Measurements from ENCODE around the gene PSD. TPM values are rescaled to one million over a fixed set of nuclear protein-coding genes. Genes with fewer than 3 reads are reported as not detected.

Gene PSD
- total RNA-seq, 1 experiment from 2014 or later, result 0.24 TPM

GRCh38 chr10:102404361-102405107, 14.1 kb downstream of the PSD start:
- DNase-seq (ENCODE audit: low read depth), result no peak

GRCh38 chr10:102403115-102403514, 15.5 kb downstream of the PSD start:
- no peak for DNase-seq (ENCODE audit: low read depth)

GRCh38 chr10:102402512-102402896, 16.1 kb downstream of the PSD start:
- DNase-seq (ENCODE audit: low read depth), result no peak

DNA sequence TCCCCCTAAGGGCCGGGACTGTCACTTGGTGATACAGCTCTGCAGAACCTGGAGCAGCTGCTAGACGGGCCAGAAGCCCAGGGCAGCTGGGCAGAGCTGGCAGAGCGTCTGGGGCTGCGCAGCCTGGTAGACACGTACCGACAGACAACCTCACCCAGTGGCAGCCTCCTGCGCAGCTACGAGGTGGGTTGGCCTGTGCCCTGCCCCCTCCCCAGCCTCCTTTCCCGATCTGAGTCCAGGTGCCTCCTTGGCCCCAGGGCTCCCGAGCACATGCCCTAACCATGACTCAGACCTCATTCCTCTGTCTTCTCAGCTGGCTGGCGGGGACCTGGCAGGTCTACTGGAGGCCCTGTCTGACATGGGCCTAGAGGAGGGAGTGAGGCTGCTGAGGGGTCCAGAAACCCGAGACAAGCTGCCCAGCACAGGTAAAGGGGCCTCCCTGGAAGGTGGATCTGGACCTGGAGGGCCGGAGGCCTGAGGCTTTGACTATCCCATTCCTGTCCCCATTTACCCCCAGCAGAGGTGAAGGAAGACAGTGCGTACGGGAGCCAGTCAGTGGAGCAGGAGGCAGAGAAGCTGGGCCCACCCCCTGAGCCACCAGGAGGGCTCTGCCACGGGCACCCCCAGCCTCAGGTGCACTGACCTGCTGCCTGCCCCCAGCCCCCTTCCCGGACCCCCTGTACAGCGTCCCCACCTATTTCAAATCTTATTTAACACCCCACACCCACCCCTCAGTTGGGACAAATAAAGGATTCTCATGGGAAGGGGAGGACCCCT, 16.7 kb downstream of the PSD start:
- peak; percentile 65 for DNase-seq (ENCODE audit: low read depth)

DNA sequence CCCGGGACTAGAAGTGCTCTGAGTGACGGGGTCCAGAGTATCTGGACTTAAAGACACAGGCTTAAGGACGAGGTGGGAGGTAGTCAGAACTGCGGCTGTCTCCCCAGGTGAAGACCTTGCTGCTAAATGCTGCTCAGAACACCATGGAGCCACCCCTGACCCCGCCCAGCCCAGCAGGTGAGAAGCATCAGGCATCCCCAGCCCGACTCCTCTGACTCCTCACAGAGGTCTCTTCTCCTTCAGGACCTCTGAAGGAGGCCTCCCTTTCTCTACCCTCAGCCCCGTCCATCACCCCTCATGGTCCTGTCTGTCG, 17.3 kb downstream of the PSD start:
- DNase-seq (ENCODE audit: low read depth), result no peak

- no peak for DNase-seq (ENCODE audit: low read depth)
Measured at GRCh38 chr10:102400598-102401341, 17.8 kb downstream of the PSD start.

DNA sequence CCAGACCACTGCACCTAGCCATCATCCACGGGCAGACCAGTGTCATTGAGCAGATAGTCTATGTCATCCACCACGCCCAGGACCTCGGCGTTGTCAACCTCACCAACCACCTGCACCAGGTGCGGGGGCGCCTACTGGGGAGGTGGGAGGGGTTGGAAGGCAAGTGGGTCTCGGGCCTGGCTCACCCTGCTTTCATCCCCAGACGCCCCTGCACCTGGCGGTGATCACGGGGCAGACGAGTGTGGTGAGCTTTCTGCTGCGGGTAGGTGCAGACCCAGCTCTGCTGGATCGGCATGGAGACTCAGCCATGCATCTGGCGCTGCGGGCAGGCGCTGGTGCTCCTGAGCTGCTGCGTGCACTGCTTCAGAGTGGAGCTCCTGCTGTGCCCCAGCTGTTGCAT, 18.5 kb downstream of the PSD start:
- DNase-seq (ENCODE audit: low read depth), result no peak

GRCh38 chr10:102399217-102400021, 19.2 kb downstream of the PSD start:
- peak; percentile 69 for DNase-seq (ENCODE audit: low read depth)

- DNase-seq (ENCODE audit: low read depth), result no peak
Measured at GRCh38 chr10:102398172-102399020, 20.2 kb downstream of the PSD start.

DNA sequence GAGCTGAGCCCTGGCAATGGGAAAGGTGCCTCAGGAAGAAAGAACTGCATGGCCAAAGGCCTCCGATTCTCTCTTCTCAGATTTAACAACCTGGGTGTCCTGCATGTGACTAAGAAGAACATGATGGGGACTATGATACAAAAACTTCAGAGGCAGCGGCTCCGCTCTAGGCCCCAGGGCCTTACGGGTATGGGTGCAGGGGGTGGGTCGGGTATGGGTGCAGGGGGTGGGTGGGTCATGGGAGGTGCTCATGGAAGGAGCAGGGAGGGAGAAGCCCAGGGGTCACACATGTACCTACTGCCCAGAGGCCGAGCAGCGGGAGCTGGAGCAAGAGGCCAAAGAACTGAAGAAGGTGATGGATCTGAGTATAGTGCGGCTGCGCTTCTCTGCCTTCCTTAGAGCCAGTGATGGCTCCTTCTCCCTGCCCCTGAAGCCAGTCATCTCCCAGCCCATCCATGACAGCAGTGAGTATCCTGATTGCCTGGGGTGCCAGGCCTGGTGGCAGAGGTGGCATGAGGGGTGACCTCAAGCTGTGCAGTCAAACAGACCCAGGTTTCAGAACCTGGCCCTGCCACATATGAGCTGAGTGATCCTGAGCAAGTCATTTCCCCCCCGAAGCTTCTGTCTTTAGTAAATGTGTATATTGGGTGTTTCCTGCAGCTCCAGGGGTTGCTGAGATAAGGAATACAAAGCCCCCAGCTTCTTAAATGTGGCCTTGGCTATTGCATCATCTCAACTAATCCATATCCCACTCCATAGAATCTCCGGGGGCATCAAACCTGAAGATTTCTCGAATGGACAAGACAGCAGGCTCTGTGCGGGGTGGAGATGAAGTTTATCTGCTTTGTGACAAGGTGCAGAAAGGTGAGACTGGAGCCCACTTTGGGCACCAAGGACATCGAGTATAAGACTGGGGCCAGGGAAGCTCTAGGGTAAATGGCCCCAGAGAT, 21.1 kb downstream of the PSD start:
- DNase-seq (ENCODE audit: low read depth), result no peak

DNA sequence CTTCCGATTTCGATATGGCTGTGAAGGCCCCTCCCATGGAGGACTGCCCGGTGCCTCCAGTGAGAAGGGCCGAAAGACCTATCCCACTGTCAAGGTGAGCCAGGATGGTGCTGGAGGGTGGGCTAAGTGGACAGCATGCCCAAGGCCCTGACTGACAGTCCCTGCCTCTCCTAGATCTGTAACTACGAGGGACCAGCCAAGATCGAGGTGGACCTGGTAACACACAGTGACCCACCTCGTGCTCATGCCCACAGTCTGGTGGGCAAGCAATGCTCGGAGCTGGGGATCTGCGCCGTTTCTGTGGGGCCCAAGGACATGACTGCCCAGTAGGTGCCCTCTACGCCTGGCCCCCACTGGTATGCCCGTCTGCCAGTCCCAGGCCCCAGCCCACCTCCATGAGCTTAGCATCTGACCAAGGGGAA, 21.8 kb downstream of the PSD start:
- no peak for DNase-seq (ENCODE audit: low read depth)

- DNase-seq (ENCODE audit: low read depth), result no peak
Measured at GRCh38 chr10:102396317-102396650, 22.3 kb downstream of the PSD start.

DNA sequence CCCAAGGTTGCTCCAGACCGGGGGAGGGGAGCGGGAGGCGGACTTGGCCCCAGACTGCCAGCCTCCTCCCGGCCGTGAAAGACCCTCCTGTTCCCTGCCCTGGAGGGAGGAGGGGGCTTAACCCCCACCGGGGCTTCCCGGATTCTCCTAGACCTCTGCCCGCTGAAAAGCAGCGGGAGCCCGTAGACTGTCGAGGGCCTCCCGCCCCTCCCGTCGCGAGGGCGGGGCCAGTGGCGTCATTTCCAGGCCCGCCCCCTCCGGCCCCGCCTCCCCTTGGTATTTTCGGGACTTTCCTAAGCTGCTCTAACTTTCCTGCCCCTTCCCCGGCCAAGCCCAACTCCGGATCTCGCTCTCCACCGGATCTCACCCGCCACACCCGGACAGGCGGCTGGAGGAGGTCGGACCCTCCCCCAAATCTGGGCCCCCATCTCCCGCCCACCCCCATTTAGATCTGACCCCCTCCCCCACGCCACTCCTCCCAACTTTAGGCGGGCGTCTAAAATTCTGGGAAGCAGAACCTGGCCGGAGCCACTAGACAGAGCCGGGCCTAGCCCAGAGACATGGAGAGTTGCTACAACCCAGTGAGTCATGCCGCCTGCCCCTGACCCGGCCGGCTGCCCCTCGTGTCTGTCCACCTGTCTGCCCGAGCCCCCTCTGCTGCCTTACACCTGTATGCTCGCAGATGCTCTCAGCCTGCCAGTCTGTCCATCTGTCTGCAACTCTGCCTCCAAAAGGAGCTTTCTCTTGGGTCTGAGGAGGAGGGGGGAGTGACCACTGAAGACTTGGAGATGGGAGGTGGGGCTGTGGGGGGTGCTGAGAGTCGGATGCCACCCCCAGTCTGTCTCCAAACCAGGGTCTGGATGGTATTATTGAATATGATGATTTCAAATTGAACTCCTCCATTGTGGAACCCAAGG, 22.9 kb downstream of the PSD start, which contains the start of gene NFKB2:
NFKB2 (plus strand) TSS at position 306 of the 917 bp plus-strand sequence; CDS start at position 561, 255 bp downstream.
- peak; percentile 84 for DNase-seq (ENCODE audit: low read depth)

DNA sequence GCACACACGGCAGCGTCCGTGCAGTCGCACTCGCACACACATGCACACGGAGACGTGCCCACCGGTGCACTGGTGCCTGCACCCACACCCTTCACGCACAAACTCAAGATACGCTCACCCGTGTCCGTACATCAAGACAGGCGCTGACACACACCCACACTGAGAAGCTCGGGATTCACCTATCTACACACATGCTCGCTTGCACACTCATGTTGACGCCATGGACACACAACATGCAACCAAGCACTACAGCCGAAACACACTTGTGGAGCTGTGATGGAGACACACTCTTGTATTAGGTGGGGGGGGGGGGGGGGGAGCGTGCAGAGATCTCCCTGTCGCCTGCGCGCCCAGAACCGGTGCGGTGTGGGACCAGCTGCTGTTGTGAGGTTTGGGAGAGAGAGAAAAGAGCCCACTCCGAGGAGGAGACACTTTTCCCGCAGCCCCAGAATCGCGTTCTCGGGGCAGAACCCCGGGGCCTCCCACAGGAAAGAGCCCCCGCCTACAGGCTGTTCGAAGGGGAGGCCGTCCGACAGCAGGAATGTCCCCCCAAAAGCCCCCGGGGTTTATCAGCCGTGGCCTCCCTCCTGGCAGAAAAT, 23.7 kb downstream of the PSD start:
- peak; percentile 42 for DNase-seq (ENCODE audit: low read depth)

DNA sequence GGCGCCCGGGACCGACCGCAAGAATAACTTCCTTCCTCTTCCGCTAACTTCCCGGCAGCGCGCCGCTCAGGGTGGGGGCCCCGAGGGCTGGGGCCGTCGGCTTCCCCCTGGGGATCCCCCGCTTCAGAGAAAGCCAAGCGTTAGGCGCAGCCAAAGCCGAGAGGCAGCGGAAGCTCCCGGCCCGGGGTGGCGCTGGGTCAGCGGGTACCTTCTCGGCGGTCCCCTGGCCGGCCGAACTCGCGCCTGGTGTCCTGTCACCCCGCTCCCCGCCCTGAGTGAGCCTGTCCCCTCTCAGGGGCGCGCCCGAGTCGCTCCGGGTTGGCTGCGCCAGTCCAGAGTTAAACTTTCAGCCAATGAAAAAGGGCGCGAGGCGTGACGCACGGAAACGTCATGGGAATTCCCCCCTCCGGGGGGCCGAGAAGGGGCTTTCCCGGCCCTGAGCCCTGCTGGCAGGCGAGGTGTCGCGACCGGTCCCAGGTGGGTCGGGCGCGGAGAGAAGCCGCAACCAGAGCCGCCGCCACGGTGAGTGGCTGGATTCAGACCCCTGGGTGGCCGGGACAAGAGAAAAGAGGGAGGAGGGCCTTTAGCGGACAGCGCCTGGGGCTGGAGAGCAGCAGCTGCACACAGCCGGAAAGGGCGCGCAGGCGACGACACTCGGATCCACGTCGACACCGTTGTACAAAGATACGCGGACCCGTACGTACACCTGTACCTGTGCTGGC, 24.3 kb downstream of the PSD start:
- DNase-seq (ENCODE audit: low read depth), result peak; percentile 92

DNA sequence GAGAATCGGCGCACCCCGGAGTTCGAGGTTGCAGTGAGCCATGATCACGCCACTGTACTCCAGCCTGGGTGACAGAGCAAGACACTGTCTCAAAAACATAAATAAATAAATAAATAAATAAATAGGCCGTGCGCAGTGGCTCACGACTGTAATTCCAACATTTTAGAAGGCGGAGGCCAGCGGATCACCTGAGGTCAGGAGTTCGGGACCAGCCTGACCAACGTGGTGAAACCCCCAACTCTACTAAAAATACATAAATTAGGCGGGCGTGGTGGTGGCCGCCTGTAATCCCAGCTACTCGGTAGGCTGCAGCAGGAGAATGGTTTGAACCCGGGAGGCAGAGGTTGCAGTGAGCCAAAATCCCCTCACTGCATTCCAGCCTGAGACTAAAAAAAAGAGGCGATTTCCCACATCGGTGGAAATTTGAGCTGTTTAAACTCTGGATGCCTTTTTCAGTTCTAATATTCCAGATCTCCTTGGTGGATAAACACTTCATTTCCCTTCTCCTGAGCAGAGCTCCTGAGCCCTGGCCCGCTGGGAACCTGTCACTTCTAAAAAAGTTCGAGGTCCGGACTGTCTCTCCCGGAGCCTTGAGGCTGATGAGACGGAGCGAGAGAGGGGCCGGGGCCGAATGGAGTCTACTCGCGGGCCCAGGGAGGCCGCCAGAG, 25.0 kb downstream of the PSD start:
- no peak for DNase-seq (ENCODE audit: low read depth)

GRCh38 chr10:102392306-102392705, 26.3 kb downstream of the PSD start:
- DNase-seq (ENCODE audit: low read depth), result no peak
